SK-N-SH (cell line): ENCODE data around the gene BABAM2.

Source experiments
- ELF1 ChIP-seq: IDR thresholded peaks from 2 replicates; pipeline ENCODE4 v1.4.0; 2012
- EZH2phosphoT487 ChIP-seq: fragments of 200-600 bp; sonication (generic); IDR thresholded peaks from 2 replicates; pipeline ENCODE4 v1.6.1; 2017; ENCODE audit warnings: low read depth, mixed run types, mild to moderate bottlenecking, antibody characterized with exemption, moderate library complexity, borderline replicate concordance
- IRF3 ChIP-seq: fragments of 150-350 bp; IDR thresholded peaks from 2 replicates; pipeline ENCODE4 v1.6.1; 2016; ENCODE audit warnings: mild to moderate bottlenecking, low read depth, low read length
- NRF1 ChIP-seq: IDR thresholded peaks from 2 replicates; pipeline ENCODE4 v1.6.1; 2012; ENCODE audit warnings: low read depth, mild to moderate bottlenecking, low read length
- POLR2AphosphoS5 ChIP-seq: IDR thresholded peaks from 2 replicates; pipeline ENCODE4 v1.6.1; 2012; ENCODE audit warnings: low read depth, low read length
- TF ChIP-seq, protein P1 (sequence below): fragments of 200-600 bp; sonication (generic); IDR thresholded peaks from 2 replicates; pipeline ENCODE4 v1.6.1; 2017; ENCODE audit warnings: antibody characterized with exemption, mild to moderate bottlenecking, moderate library complexity

DNA sequence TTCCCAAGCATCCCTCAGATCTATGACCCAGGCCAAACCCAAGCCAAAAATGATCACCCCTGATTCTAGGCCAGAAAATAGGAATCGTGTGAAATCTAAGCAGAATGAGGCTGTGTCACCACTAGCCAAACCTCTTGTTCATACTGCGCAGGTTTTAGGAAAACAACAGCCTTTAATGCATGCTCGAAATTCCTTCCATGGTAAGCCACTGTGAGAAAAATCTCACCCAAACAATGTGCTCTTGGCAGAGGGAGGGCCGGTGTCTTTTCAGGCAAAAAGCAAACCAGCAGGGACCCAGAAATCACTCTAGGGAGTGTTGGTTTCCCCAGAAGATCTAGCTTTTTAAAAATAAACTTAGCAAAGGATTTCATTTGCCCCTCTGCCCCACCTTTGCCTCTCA lies 430.9 kb downstream of the BABAM2 start:
- TF ChIP-seq POLR2AphosphoS5: no peak
- no peak for TF ChIP-seq ELF1
- TF ChIP-seq, protein P1, sequence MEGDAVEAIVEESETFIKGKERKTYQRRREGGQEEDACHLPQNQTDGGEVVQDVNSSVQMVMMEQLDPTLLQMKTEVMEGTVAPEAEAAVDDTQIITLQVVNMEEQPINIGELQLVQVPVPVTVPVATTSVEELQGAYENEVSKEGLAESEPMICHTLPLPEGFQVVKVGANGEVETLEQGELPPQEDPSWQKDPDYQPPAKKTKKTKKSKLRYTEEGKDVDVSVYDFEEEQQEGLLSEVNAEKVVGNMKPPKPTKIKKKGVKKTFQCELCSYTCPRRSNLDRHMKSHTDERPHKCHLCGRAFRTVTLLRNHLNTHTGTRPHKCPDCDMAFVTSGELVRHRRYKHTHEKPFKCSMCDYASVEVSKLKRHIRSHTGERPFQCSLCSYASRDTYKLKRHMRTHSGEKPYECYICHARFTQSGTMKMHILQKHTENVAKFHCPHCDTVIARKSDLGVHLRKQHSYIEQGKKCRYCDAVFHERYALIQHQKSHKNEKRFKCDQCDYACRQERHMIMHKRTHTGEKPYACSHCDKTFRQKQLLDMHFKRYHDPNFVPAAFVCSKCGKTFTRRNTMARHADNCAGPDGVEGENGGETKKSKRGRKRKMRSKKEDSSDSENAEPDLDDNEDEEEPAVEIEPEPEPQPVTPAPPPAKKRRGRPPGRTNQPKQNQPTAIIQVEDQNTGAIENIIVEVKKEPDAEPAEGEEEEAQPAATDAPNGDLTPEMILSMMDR: no peak
- TF ChIP-seq EZH2phosphoT487: no peak
- no peak for TF ChIP-seq NRF1
- no peak for TF ChIP-seq IRF3
